T-helper 22 cell (primary cell): ENCODE results near the gene PSMG1.
A peak's percentile ranks its signal among the peaks of the same experiment; 100 is the strongest.
"Not testable (repeated sequence)": the region's sequence is repeated elsewhere in the genome, so short reads cannot be mapped to it uniquely, and the experiment has no call there.

Experiments used
- DNase-seq: peaks from one replicate; pipeline ENCODE4 v3.0.0-alpha.2; 2020; ENCODE audit warnings: low read depth

Gene PSMG1

GRCh38 chr21:39183272-39184049 lies at the start of gene PSMG1:
TSS of gene PSMG1 (minus strand) at chr21:39183451. CDS start at chr21:39183385, 66 bp downstream.
- DNase-seq = peak; percentile 90

GRCh38 chr21:39232861-39233291 lies 49.6 kb upstream of the PSMG1 start:
- DNase-seq = no peak

- no peak for DNase-seq
These were observed 41.7 kb upstream of the PSMG1 start for GRCh38 chr21:39224930-39225329.

GRCh38 chr21:39221997-39222486 lies 38.8 kb upstream of the PSMG1 start:
- no peak for DNase-seq

- no peak for DNase-seq
These were observed 38.2 kb upstream of the PSMG1 start for GRCh38 chr21:39221282-39221996.

- not testable (repeated sequence) for DNase-seq
These were observed 37.6 kb upstream of the PSMG1 start for GRCh38 chr21:39220875-39221274.

GRCh38 chr21:39220150-39220549 lies 36.9 kb upstream of the PSMG1 start:
- DNase-seq = no peak

GRCh38 chr21:39218082-39218409 lies 34.8 kb upstream of the PSMG1 start:
- DNase-seq = no peak

- no peak for DNase-seq
These were observed 34.3 kb upstream of the PSMG1 start for GRCh38 chr21:39217356-39218081.

GRCh38 chr21:39216290-39216689 lies 33.0 kb upstream of the PSMG1 start:
- no peak for DNase-seq

- no peak for DNase-seq
These were observed 31.8 kb upstream of the PSMG1 start for GRCh38 chr21:39215078-39215477.

- DNase-seq = no peak
These were observed 26.1 kb upstream of the PSMG1 start for GRCh38 chr21:39209334-39209688.

- DNase-seq = no peak
These were observed 25.5 kb upstream of the PSMG1 start for GRCh38 chr21:39208624-39209333.

- no peak for DNase-seq
These were observed 20.9 kb upstream of the PSMG1 start for GRCh38 chr21:39204134-39204533.

- no peak for DNase-seq
These were observed 15.5 kb upstream of the PSMG1 start for GRCh38 chr21:39198800-39199199.

GRCh38 chr21:39197448-39198233 lies 14.4 kb upstream of the PSMG1 start:
- no peak for DNase-seq

- DNase-seq = no peak
These were observed 13.6 kb upstream of the PSMG1 start for GRCh38 chr21:39196838-39197237.

- no peak for DNase-seq
These were observed 13.1 kb upstream of the PSMG1 start for GRCh38 chr21:39196310-39196709.

GRCh38 chr21:39193380-39193779 lies 10.1 kb upstream of the PSMG1 start:
- DNase-seq = no peak

- DNase-seq = no peak
These were observed 6.8 kb upstream of the PSMG1 start for GRCh38 chr21:39189857-39190604.
